ENCODE data around the gene FNBP1. TPM values are rescaled to one million over a fixed set of nuclear protein-coding genes. Genes with fewer than 3 reads are reported as not detected.
"Not testable (repeated sequence)": the region's sequence is repeated elsewhere in the genome, so short reads cannot be mapped to it uniquely, and the experiment has no call there.

Gene FNBP1
- total RNA-seq, 2 donors from 2014 or later = 27.2 to 53.0 TPM

- intact Hi-C loops (cut with DNase I, micrococcal nuclease) = no loop called here
- ATAC-seq (no peak), DNase-seq (no peak)
These were observed 40.7 kb downstream of the FNBP1 start for GRCh38 chr9:130002320-130002719.

- no peak for ATAC-seq
- DNase-seq = no peak
- intact Hi-C loops (cut with DNase I, micrococcal nuclease) = no loop called here
These were observed 41.8 kb downstream of the FNBP1 start for GRCh38 chr9:130001190-130001589.

DNA sequence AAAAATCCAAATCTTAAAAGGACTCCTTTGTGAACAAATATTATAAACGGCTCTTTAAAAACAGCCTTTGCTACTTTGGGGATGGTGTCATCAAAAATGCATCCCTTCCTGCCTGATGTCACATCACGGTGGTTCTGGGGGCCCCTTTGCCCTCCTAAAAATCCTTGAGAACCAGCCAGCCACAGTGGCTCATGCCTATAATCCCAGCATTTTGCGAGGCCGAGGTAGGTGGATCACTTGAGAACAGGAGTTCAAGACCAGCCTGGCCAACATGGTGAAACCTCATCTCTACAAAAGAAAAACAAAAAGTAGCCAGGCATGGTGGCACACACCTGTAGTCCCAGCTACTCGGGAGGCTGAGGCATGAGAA is 43.9 kb downstream of the FNBP1 start:
- DNase-seq (no peak), ATAC-seq (no peak)
- intact Hi-C loops (cut with DNase I, micrococcal nuclease) = no loop called here

- no peak for DNase-seq
- no peak for ATAC-seq
- intact Hi-C loops (cut with DNase I, micrococcal nuclease) = no loop called here
These were observed 44.4 kb downstream of the FNBP1 start for GRCh38 chr9:129998491-129999140.

GRCh38 chr9:129997706-129998105 is 45.3 kb downstream of the FNBP1 start:
- intact Hi-C loops (cut with DNase I, micrococcal nuclease); ATAC-seq; DNase-seq: not testable (repeated sequence)

DNA sequence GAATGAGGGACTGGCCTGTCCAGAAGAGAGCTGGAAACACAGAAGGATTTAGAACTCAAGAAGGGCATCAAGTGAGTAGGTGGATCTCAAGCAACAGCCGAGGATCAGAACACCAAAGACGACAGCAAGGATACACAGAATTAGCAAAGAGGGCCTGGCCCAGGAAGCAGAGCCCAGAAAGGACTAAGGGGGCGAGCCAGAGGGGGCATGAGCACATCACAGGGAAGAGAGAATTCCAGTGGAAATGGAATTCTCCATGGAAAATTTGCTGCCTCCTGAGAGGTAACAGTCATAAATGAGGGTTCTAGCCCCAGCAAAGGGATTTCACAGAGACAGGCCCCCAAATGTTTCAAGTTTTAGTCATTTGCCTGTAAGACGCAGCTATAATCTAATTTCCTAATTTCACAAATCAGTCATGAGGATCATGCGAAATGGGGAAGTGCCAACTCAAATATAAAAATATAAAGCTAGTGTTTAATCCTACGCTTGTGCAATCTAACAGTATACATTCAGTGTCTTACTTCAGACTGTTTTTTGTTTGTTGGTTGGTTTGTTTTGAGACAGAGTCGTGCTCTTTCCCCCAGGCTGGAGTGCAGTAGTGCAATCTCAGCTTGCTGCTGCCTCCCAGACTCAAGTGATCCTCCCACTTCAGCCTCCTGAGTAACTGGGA is 46.7 kb downstream of the FNBP1 start:
- no peak for ATAC-seq
- intact Hi-C loops (cut with DNase I, micrococcal nuclease) = no loop called here
- DNase-seq = no peak

- intact Hi-C loops (cut with DNase I, micrococcal nuclease) = no loop called here
- no peak for DNase-seq
- no peak for ATAC-seq
These were observed 47.4 kb downstream of the FNBP1 start for GRCh38 chr9:129995409-129996160.

DNA sequence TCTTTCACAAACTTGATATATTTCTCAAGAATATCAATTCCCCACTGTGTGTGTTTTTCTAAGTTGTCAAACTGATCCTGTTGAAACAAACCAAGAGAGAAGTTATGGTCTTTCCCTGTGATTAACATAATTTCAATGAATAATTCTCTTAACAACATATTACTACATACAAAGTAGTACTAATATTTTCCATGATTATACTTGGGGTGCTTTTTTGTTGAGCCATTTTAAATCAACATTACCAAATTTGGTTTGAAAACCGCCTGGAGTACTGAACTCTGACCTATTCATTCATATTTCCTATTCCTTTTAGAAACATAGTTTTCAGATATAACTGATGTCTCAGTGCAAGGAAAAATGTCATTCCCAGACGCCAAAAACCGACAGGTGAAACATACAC is 48.1 kb downstream of the FNBP1 start:
- DNase-seq (no peak), ATAC-seq (no peak)
- intact Hi-C loops (cut with DNase I, micrococcal nuclease) = no loop called here

DNA sequence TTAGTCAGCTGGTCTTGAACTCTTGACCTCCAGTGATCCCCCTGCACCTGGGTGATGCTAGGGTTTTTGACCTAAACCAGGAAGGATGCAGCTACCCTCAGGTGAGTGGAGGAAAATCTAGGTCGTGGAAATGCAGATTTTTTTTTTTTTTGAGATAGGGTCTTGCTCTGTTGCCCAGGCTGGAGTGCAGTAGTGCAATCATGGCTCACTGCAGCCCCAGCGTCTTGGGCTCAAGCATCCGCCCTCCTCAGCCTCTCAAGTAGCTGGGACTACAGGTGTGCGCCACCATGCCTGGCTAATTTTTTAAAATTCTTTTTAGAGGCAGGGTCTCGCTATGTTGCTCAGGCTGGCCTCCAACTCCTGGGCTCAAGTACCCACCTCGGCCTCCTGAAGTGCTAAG is 51.9 kb downstream of the FNBP1 start:
- ATAC-seq; intact Hi-C loops (cut with DNase I, micrococcal nuclease); DNase-seq: not testable (repeated sequence)

GRCh38 chr9:129990269-129991010 is 52.5 kb downstream of the FNBP1 start:
- ATAC-seq = no peak
- DNase-seq = no peak
- intact Hi-C loops (cut with DNase I, micrococcal nuclease) = no loop called here

DNA sequence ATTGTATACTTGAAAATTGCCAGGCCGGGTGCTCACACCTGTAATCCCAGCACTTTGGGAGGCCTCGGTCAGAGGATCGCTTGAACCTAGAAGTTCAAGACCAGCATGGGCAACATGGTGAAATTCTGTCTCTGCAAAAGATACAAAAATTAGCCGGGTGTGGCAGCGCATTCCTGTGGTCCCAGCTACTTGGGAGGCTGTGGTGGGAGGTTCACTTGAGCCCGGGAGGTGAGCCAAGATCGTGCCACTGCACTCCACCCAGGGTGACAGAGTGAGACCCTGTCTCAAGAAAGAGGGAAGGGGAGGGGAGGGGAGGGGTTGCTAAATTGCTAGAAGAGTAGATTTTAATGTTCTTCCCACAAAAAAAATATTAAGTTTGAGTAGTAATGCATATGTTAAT is 53.2 kb downstream of the FNBP1 start:
- no peak for DNase-seq
- ATAC-seq = no peak
- intact Hi-C loops (cut with DNase I, micrococcal nuclease) = no loop called here

DNA sequence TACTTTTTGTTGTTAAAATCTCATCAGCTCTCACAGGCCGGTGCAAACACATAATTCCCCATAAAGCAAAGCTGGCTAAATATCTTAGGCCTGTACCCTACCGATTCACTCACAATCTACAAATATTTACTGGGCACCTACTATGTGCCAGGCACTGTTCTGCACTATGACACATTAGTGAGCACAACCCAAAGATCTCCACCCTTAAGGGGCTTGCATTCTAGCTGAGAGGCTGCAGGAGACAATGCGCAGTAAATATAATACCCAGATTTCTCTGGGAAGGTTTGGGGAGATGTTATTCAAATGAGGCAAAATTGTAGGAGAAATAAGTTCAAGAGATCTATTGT is 53.7 kb downstream of the FNBP1 start:
- DNase-seq = no peak
- no peak for ATAC-seq
- intact Hi-C loops (cut with DNase I, micrococcal nuclease) = no loop called here

DNA sequence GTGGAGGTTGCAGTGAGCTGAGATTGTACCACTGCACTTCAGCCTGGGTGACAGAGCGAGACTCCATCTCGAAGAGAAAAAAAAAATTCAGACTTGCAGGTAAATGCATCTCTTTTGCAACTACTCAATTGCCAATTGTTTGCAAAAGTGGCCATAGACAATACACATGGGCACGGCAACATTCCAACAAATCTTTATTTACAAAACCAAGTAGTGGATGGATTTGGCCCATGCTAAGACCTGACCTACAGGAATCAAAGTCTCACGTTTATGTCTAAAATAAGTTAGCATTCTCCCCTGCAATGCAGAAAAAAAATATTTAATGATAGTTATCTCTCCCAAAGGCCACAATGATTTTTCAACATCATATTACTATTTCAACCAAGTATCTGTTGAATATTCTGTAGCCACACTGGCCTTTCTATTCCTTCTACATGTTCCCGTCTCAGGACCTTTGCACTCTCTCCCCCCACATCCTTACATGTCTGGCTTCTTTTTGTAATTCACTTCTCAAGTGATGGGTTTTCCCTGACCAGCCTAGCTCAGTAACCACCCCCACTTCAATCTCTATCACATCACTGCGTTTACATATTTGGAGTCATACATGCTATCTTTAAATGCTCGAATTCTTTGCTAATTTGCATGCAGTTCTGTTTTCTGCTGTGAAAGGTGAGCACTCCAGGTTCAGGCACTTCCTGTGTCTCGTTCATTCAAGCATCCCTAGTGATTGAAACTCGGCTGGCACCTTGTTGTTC is 54.2 kb downstream of the FNBP1 start:
- intact Hi-C loops (cut with DNase I, micrococcal nuclease) = no loop called here
- DNase-seq (no peak), ATAC-seq (peak; percentile 18)

- ATAC-seq = no peak
- intact Hi-C loops (cut with DNase I, micrococcal nuclease) = no loop called here
- no peak for DNase-seq
These were observed 55.0 kb downstream of the FNBP1 start for GRCh38 chr9:129987941-129988340.

DNA sequence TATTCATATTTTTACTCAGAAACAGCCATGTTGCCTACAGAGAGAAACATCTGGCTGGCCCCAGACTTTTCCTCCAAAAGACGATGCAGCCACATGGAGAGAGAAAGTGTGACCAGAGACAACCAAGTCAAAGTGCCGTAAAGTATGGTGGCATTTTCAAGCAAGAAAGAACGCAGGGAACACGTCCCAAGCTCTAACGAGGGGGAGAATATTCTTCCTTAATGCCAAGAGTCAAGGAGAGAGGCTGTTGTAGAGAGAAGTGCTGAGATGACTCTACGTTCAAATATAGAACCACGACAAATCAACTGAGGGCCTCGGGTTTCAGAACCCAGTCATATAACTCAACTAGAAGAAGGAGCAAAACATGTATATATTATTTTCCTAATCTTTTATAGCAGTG is 55.9 kb downstream of the FNBP1 start:
- intact Hi-C loops (cut with DNase I, micrococcal nuclease) = no loop called here
- DNase-seq = no peak

DNA sequence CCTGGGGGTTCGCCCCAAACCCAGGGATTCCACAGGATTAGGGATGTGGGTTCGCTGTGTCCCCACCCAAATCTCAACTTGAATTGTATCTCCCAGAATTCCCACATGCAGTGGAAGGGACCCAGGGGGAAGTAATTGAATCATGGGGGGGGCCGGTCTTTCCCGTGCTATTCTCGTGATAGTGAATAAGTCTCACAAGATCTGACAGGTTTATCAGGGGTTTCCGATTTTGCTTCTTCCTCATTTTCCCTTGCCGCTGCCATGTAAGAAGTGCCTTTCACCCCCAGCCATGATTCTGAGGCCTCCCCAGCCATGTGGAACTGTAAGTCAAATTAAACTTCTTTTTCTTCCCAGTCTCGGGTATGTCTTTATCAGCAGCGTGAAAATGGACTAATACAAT is 58.4 kb downstream of the FNBP1 start:
- peak in 1 of 2 donors; percentile 4 for DNase-seq
- ATAC-seq; intact Hi-C loops (cut with DNase I, micrococcal nuclease): not testable (repeated sequence)

More for the DNA sequence above, 55.9 kb downstream of the FNBP1 start:
- no peak for ATAC-seq

DNA sequence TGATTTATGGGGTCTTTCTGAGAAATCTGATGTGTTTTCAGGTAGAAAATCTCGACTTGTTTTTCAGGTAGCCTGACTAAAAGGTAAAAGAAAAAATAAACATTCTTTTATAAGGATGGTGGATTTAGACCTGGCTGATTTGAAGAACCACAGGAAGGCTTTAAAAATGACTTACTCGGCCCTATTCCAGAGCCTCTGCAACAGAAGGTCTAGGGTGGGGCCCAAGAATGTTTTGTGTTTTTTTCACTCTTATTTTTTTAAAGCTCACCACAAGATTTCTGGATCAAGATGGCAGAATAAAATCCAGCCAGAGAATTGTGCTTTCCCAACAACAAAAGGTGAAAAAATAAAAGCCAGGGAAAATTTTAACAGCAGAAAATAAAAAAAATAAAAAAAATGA is 59.1 kb downstream of the FNBP1 start:
- DNase-seq (no peak), ATAC-seq (no peak)
- intact Hi-C loops (cut with DNase I, micrococcal nuclease) = no loop called here

DNA sequence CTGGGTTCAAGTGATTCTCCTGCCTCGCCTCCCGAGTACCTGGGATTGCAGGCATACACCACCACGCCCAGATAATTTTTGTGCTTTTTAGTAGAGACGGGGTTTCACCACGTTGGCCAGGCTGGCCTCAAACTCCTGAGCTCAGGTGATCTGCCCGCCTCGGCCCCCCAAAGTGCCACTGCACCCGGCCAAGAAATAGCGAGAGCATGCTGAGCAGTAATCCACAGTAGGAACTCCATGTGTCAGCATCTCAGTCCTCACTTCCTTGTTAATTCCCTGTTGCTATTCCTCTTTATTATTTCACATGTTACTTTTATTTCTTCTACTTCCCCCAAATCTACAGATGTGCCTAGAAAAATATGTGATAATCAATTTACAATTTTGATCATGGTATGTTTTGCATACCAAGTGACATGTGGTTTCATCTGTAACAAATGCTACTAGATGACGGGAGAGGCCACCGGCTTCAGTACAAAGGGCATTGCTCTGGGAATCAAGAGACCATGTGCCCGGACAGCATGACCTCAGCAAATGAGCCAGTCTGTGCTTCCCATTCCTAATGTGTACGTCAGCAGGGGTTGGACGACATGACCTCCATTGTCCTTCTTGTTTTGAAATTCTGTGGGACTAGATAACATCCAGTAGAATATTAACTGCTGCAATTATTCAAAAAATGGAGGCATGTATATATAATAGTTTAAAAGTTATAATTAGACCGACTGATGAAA is 61.6 kb downstream of the FNBP1 start:
- intact Hi-C loops (cut with DNase I, micrococcal nuclease) = no loop called here
- peak in 1 of 2 donors; percentile 31 for DNase-seq
- ATAC-seq = peak; percentile 46
